Stimulated activated CD4-positive, alpha-beta T cell treated with anti-CD3 and anti-CD28 coated beads, Interleukin-1b, Interleukin-23, amount 100 ng/mL, for 48 hours (primary cell): ENCODE data around the gene MAP1A.
"Not testable (repeated sequence)": the region's sequence is repeated elsewhere in the genome, so short reads cannot be mapped to it uniquely, and the experiment has no call there.

ENCODE experiments used
- DNase-seq: peaks from one replicate; pipeline ENCODE4 v3.0.0-alpha.2; 2020

The MAP1A gene

DNA sequence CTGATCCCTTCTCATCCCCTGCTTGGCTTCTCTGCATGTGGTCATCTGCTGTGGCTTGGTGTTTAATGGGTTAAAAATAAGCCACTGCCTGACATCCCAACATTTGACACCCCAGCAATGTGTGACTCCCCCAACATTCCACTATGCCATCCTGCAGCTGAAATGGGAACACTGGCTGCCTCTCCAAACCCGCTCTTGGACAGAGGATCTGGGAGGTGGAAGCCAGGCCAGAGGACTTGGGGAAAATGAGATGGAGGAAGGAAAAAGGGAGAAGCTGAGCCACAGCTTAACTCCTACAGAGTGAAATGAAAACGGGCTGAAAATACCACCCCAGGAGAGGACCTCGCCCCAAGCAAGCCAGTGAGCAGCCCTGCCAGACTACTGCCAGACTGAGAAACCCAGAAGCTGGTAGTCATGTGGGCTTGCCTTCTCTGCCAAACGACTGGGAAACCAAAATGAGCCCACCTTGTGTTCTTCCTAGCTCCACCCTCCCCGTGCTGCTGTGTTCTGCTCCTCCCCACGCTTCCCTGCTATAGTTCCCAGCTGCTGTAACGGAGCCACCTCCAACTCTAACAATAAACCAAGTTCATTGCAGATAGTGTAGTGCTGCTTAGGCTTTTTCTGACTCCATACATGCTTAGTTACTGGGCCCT, 13.7 kb downstream of the MAP1A start:
- DNase-seq, result no peak

- not testable (repeated sequence) for DNase-seq
Measured at GRCh38 chr15:43532826-43533225, 15.4 kb downstream of the MAP1A start.

DNA sequence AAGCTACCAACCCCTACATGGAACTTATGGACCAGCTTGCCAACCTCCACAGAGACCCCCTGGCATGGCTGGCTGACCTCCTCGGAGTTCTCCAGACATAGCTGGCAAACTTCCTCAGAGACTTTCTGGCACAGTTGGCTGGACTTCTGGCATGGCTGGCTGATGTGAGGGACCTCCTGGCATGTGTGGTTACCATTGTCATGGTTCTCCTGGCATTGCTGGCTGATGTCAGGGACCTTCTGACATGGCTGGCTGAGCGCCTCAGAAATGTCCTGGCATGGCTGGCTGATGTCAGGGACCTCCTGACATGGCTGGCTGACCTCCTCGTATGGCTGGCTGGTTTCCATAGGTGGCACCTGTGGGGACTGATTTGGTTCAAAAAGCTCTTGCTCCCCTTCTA, 17.5 kb downstream of the MAP1A start:
- DNase-seq, result no peak

DNA sequence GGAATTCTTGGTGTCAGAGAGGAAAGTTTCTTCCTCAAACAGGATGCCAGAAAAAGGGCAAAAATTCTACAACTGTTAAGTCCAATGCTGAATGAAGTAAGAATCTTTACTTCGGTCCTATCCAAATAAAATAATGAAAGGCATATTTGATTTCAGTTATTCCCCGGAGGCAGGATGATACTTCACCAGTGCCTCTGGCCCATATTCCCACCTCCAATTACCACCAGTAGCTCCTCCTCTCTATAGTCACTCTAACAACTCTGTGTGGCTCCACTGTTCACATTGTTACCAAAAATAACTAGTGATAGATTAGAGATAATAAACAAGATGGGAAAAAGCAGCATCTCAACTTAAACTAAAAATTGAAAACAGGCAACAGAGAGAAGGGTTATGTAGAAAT, 20.7 kb downstream of the MAP1A start:
- DNase-seq, result no peak

GRCh38 chr15:43541785-43542184, 24.4 kb downstream of the MAP1A start:
- DNase-seq, result no peak

DNA sequence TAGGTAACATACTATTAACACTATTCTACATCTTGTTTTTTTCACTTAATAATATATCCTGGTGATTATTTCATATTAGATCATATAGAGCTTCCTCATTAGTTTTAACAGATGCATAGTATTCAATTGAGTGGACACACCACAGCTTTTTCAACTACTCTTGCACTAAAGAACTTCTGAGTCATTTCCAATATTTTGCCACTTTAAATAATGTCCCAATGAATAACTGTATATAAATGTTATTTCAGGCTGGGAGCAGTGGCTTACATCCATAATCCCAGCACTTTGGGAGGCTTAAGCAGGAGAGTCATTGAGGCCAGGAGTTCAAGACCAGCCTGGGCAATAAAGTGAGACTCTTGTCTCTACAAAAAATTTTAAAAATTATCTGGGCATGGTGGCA, 26.9 kb downstream of the MAP1A start:
- DNase-seq, result no peak

DNA sequence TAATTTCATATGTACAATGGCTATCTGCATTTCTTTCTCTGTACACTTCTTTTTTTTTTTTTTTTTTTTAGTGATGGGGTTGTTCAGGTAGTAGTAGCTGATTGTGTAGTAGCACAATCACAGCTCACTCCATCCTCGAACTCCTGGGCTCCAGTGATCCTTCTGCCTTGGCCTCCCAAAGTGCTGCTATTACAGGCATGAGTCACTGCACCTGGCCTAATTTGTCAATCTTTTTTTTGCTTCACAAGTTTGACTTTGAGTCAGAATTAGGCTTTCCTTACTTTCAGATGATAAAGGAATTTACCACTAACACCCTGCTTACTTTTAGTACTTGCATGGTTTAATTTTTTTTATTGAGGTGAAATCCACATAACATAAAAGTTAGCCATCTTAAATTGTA, 28.0 kb downstream of the MAP1A start:
- DNase-seq, result no peak

GRCh38 chr15:43547539-43547938, 30.1 kb downstream of the MAP1A start:
- no peak for DNase-seq

- no peak for DNase-seq
Measured at GRCh38 chr15:43550527-43551363, 33.3 kb downstream of the MAP1A start.

DNA sequence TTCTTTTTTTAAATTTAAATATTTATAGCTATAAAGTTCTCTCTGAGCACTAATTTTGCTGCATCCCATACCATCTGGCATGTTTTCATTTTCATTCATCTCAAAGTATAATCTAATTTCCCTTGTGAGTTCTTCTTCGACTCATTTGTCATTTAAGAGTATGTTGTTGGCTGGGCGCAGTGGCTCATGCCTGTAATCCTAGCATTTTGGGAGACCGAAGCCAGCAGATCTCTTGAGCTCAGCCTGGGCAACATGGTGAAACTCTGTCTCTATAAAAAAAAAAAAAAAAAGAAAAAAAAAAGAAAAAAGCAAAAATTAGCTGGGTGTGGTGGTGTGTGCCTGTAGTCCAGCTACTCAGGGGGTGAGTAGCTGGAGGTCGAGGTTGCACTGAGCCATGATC, 34.8 kb downstream of the MAP1A start:
- no peak for DNase-seq

DNA sequence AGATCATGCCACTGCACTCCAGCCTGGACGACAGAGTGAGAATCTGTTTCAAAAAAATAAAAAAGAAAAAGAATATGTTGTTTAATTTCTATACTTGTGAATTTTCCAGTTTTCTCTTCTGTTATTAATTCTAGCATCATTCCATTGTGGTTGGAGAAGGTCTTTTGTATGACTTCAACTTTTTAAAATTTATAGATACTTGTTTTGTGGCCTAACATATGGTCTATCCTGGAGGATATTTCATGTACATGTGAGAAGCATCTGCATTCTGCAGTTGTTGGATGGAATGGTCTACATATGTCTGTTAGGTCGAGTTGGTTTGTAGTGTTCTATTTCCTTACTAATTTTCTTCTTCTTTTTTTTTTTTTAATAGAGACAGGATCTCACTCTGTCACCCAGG, 35.6 kb downstream of the MAP1A start:
- no peak for DNase-seq

- DNase-seq, result not testable (repeated sequence)
Measured at GRCh38 chr15:43562753-43563152, 45.3 kb downstream of the MAP1A start.

DNA sequence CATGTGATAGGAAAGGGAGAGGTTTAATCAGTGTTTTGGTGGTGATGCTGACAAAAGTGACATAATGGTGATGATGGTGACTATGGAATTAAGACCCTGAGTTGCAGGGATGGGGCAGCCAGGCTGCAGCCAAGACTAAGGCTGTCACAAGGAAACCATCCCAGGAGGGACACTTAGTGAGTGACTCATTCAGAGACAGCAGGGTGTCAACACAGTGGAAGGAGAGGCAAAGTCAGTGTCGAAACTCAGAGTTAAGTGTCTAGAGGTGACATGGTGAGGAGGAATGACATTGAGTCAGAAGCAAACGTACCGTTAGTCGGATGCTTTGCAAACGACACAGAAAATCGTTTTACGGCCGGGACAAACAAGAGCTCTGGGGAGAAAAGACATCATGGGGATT, 46.4 kb downstream of the MAP1A start:
- not testable (repeated sequence) for DNase-seq

DNA sequence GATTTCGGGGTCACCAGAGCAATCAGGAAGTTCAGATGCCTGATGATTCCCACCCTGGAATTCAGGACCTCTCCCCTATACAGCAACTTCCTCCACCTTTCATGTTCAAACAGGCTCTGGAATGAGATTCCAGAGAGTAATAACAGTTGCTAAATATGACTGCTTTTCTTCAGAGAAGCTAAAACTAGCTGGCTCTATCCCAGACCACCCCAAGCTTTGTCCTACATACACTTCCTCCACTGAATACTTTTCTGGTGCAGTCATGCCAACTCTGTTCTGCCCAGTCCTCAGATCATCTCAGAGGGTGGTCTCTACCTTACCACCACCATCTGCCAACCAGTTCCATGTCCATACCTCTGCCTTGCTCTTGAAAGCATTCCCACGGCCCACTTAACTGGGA, 49.2 kb downstream of the MAP1A start:
- DNase-seq, result not testable (repeated sequence)

- DNase-seq, result not testable (repeated sequence)
Measured at GRCh38 chr15:43574607-43575006, 57.2 kb downstream of the MAP1A start.
